ENCODE data around the gene LMX1B.
A peak's percentile ranks its signal among the peaks of the same experiment; 100 is the strongest.

The LMX1B gene

GRCh38 chr9:126720661-126721563, 107.2 kb downstream of the LMX1B start:
- no peak for TF ChIP-seq CTCF (IDR thresholded peaks at IDR 0.05; ENCODE audit: control extremely low read depth, extremely low read depth, low read depth, missing control alignments)
- ChIA-PET CTCF (interaction anchor here (1.0 to 4.9 kb wide), 5 partner anchors 10 to 31 kb away, joined by 3 to 26 read pairs (median 3); no protein-coding TSS in a partner anchor), POLR2A (interaction anchor here (0.7 kb wide), 1 partner anchor 1254 kb away, joined by 3 read pairs; no protein-coding TSS in a partner anchor)
- DNase-seq (ENCODE audit: extremely low spot score) = no peak

- POLR2A ChIA-PET = no interaction called here
- CTCF ChIA-PET = interaction anchor here (1.4 to 4.9 kb wide), 3 partner anchors 11 to 16 kb away, joined by 3 to 26 read pairs (median 3); no protein-coding TSS in a partner anchor
- DNase-seq (ENCODE audit: extremely low spot score) = no peak
- no peak for TF ChIP-seq CTCF (IDR thresholded peaks at IDR 0.05; ENCODE audit: control extremely low read depth, extremely low read depth, low read depth, missing control alignments)
These were observed 107.8 kb downstream of the LMX1B start for GRCh38 chr9:126721564-126721981.

GRCh38 chr9:126722252-126722921, 108.7 kb downstream of the LMX1B start:
- POLR2A ChIA-PET = no interaction called here
- DNase-seq (ENCODE audit: extremely low spot score) = peak; percentile 93
- CTCF ChIA-PET = interaction anchor here (3.7 kb wide), 1 partner anchor 17 kb away, joined by 25 read pairs; no protein-coding TSS in a partner anchor
- TF ChIP-seq CTCF (IDR thresholded peaks at IDR 0.05; ENCODE audit: control extremely low read depth, extremely low read depth, low read depth, missing control alignments) = no peak

GRCh38 chr9:126722922-126723806, 109.4 kb downstream of the LMX1B start:
- TF ChIP-seq CTCF (IDR thresholded peaks at IDR 0.05; ENCODE audit: control extremely low read depth, extremely low read depth, low read depth, missing control alignments) = no peak
- ChIA-PET POLR2A (no interaction called here), CTCF (interaction anchor here (1.1 to 3.7 kb wide), 2 partner anchors 18 to 58 kb away, joined by 3 to 25 read pairs; no protein-coding TSS in a partner anchor)
- DNase-seq (ENCODE audit: extremely low spot score) = peak; percentile 80

GRCh38 chr9:126723807-126724172, 110.1 kb downstream of the LMX1B start:
- DNase-seq (ENCODE audit: extremely low spot score) = no peak
- ChIA-PET CTCF (interaction anchor here (1.1 to 3.7 kb wide), 2 partner anchors 18 to 57 kb away, joined by 3 to 25 read pairs; no protein-coding TSS in a partner anchor), POLR2A (no interaction called here)
- TF ChIP-seq CTCF (IDR thresholded peaks at IDR 0.05; ENCODE audit: control extremely low read depth, extremely low read depth, low read depth, missing control alignments) = no peak

All from GM10248 (cell line).